Measurements from ENCODE around the gene KLHL33.

Gene KLHL33, protein sequence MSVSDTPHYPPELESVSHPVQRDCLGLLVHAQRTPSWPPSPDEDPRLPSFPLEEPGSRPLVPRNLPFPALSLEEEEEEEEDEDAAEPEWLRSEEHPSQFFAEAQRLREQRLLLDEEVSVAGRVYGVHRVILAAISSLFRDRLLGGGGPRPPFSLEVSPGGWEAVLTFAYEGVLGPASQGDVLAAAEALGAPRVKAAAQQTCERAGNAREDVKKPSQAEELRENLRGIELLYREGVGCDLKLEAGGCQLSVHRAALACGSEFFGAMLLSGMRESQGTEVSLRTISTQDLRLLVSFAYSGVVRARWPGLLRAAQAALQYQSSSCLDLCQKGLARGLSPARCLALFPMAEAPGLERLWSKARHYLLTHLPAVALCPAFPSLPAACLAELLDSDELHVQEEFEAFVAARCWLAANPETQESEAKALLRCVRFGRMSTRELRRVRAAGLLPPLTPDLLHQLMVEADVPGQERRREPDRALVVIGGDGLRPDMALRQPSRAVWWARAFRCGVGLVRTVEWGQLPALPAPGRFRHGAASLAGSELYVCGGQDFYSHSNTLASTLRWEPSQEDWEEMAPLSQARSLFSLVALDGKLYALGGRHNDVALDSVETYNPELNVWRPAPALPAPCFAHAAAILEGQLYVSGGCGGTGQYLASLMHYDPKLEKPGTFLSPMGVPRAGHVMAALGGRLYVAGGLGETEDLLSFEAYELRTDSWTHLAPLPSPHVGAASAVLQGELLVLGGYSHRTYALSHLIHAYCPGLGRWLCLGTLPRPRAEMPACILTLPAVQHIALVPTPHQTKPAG

DNA sequence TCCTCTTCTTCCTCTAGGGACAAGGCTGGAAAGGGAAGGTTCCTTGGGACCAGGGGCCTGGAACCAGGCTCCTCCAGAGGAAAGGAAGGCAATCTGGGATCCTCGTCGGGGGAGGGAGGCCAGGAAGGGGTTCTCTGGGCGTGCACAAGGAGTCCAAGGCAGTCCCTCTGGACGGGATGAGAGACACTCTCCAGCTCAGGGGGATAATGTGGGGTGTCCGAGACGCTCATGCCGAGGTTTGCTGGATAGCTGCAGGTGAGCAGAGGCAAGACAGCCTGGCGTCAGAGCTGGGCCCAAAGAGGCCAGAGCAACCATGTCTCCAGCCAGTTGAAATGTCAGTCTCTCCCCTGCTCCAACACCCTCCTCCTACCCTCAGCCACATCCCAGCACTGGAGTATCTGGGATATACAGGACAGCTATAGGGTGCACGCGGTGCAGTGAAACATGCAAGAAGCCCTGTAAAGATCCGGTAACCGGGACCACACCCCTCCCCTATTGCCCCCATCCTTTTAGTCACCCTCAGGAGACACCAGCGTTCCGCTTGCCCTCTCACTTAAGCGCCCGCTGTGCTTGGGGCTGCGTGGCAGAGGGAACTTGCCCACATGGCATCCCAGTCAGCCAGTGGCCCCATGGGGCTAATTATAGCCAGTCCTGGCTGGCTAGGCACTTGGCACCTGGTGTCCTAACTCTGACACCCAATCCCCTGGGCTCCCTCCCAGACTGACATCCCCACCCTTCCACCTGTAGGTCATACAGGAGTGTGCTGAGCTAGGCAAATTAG lies at the start of gene KLHL33:
Gene KLHL33 (minus strand): TSS at position 585 of the 781 bp plus-strand sequence. CDS start 355 bp downstream, at position 230.
- no peak for DNase-seq

DNA sequence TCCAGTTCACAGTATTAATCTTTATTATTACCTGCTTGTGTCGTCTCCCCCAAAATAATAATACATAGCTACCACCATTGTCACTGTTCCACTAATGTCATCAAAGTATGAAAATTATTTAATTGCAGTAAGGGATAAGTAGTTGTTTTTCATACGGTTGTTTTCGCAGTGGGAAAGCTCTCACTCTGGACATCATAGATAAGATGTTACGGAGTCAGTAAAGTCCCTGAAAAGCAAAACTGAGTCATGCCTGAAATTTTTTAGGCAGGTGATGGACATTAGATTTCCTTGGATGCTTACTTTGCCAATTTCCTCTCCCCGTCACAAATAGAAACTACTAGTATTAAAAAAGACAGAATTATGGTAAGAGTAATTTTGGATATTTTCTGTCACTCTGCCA lies 46.4 kb upstream of the KLHL33 start:
- no peak for DNase-seq

DNA sequence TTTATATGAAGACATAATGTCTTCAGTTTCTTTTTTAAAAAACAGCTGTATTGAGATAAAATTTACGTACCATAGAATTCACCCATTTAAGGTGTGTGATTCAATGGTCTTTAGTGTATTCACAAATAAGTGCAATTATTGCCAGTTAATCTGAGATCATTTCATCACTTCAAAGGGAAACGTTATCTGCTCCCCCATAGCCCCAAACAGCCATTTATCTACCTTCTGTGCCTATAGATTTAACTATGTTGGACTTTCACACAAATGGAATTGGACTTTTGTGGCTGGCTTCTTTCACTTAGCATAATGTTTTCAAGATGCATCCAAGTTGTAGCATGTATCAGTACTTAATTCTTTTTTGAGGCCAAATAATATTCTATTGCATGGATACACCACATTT lies 42.9 kb upstream of the KLHL33 start:
- no peak for DNase-seq

DNA sequence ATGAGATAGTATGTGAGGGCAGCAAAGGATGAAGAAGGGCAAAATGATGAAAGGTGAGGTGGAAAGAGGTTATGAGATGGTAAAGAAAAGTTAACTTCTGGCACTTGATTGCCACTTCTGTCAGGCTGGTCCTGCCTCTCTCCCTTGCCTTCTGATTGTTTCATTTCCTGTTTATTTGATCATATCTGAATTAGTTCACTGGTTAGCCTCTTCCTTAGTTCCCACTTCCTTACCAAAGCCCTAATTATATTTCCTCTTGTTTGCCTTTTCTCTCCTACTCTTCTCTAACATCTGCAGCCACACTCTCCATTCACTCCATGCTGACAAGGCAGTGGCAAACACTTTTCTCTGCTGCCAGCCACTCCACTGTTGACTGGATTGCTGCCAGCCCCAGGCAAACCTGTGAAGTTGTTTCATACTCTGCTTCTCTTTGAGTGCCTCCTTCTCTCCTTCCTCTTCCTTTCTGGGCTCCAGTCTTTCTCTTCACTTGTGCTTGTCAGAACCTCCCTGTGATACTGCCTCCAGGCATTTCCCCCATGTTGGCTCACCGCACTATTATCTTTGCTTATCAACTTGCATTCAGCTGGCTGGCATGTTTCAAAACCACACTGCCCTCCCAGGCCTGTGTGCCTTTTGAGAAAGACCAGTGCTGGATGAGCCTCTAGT lies 41.4 kb upstream of the KLHL33 start:
- peak; percentile 97 for DNase-seq

DNA sequence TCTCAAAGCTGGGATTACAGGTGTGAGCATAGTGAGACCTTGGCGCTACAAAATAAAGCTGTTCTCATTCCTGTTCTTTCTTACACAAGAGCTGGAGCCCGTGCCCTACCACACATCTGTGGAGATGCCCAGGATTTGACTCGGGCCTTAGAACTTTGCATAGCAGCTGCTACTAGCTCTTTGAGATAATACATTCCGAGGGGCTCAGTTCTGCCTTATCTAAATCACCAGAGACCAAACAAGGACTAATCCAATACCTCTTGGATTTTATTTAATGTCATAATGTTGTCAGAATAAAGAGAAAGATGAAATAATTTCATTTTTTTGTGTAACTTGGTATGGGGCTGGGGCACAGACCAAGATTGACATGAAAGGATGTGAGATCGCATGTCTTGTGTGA lies 40.8 kb upstream of the KLHL33 start:
- no peak for DNase-seq

DNA sequence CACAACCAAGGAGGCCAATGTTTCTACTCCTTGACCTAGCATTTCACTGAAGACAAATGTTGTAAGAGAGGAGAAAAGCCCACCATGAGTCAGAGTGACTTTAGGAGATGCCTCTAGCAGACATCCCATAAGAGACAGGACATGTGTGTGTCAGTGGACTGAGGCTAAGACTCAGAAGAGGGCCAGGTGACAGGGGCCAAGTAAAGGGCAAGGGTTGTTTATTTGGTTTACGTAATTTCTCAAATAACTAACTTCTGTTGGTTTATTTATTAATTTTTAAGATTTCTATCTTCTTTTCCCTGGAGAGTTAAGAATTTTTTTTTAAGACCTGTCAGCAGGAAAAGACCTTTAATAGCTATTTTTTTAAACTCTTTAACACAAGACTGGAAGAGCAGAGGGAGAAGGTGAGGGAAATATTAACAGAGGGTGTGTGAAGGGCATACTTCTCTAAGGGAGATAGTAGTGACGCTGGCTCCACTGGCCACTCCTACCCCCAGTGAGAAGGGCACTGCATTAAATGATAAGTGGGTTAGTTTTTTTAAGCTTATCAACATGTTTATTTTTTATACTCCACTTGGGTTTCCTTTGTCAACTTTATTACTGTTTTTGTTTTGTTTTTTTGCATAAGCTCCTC lies 36.7 kb upstream of the KLHL33 start:
- DNase-seq, result no peak

DNA sequence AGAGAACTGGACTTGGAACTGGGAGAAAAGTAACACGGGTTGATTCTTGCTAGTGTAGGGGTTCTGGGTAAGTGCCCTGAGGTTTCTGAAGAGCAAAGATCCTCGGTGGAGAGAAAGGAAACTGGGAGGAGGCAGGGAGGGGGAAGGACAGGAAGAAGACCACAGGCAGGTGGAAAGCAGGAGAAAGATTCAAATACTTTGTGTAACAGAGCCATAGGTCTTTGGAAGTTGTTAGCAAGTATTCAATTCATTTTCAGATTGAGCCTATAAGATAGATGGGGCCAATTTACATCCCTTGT lies 34.6 kb upstream of the KLHL33 start:
- DNase-seq, result no peak

DNA sequence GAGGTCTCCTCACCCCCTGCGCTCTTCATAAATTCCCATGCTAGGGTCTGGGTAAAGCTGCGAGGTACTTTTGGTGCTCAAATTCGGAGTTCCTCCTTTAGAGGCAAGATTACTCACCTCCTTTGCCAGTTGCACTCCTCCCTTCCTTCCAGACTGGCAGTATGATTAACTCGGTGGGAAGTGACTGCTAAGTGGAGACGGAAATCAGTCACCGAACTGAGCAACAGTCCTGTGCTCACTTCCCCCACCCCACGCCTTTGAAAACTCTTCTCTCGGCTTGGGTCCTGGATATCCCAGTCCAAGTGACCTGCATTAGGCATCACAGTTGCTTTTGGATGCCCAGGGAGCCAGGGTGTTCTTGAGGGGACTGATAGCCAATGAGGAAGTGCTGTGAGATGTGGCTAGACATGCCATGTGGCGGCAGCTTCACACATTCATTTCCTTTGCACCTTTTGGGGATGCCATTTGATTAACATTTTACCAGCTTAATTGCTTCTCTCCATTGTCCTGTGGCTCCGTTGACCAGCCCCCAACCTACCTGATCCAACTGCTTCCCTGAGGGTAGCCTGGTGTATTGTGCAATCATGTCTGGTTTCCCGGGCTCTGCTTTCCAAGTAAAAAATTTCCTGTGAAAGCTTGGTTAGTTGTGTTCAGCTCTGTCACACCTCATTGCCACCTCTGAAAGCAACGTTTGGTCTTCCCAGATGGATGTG lies 34.1 kb upstream of the KLHL33 start:
- peak; percentile 77 for DNase-seq

DNA sequence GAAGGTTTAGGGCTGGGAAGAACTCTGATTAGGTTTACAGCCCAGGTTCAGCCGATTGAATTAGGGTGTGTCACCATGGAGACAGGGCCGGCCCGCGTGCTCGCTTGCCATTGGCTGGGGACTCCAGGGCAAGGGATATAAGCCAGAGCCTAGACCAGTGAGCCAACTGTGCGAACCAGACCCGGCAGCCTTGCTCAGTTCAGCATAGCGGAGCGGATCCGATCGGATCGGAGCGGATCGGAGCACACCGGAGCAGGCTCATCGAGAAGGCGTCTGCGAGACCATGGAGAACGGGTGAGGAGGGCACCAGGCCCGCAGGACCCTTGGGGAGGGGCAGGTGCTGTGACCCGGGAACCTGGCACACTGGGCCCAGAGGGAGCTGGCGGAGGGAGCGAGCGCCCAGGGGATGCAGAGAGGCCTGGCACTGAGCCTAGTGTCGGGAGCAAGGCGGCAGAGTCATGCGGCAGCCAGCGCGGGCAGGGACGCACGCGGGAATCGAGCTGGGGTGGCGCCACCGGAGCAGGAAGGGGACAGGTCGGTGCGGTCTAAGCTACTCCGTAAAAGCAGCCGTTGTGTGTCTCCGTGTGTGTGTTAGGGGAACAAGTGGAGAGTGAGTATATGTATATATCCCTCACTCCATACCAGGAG lies 33.4 kb upstream of the KLHL33 start, which contains the start of gene PNP:
Gene PNP (plus strand): TSS at position 165 of the 648 bp plus-strand sequence. CDS start 119 bp downstream, at position 284.
- DNase-seq, result peak; percentile 70

DNA sequence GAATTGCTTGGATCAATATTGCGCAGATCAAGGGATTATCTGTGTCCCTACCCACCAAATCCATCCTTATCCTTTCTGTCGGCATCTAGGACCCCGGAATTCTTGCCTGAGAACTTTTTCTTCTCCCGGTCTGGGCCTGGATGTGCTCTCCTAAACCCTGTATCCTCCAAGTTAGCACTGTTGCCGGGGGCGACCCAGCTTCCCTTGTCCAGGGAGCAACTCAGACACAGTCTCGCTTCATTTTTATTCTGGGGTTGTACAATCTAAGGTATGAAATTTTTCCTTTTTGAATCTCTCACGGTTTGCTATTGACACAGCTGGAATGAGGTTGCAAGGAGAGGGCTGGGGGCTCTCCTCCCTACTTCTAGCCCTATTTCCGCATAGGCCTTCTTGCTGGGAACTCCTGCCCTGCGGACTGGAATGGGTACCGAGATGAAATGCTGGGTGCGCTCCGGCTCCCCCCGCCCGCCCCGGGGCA lies 32.8 kb upstream of the KLHL33 start:
- DNase-seq, result no peak

DNA sequence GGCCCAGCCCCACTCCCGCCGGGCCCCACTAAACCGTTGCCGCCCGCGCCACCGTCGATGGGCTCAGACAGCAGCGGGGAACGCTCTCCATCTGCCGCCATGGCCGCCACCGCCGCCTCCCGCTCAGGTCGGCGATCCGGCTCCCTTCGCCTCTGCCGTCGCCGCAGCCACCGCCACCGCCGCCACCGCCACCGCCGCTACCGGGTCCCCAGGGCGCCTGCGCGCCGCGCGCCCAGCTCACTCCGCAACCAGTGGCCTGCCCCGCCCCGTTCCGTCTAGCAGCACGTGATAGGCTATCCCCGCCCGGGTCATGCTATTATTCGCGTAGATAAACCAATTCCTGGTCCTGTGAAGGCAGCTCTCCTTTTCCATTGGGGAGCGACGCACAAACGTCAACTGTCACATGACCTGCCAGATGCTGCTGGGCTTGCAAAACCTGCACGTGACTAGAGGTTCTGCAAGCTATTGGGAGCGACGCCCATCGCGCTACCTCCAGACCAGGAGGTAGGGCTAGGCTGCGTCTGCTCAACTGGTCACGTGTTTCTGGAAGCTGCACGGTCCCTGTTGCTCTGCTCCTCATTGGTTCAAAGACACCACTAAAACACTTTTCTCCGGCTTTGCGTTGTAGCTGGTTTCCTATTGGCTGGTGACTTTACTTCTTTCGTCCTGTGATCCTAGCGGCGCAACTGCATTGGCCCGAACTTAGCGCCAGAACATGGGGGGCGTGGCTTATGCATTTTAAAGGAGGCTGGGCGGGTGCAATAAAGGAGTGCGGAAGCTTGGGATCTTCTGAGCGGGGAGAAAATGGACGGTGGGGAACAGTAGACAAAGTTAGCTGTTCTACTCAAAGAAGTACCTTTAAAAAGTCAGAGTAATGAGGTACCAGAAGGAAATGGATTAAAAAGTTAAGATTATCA lies 25.5 kb upstream of the KLHL33 start, which contains the start of gene PIP4P1:
Gene PIP4P1 (minus strand): TSS at position 210 of the 917 bp plus-strand sequence. CDS start 109 bp downstream, at position 101.
- peak; percentile 100 for DNase-seq

DNA sequence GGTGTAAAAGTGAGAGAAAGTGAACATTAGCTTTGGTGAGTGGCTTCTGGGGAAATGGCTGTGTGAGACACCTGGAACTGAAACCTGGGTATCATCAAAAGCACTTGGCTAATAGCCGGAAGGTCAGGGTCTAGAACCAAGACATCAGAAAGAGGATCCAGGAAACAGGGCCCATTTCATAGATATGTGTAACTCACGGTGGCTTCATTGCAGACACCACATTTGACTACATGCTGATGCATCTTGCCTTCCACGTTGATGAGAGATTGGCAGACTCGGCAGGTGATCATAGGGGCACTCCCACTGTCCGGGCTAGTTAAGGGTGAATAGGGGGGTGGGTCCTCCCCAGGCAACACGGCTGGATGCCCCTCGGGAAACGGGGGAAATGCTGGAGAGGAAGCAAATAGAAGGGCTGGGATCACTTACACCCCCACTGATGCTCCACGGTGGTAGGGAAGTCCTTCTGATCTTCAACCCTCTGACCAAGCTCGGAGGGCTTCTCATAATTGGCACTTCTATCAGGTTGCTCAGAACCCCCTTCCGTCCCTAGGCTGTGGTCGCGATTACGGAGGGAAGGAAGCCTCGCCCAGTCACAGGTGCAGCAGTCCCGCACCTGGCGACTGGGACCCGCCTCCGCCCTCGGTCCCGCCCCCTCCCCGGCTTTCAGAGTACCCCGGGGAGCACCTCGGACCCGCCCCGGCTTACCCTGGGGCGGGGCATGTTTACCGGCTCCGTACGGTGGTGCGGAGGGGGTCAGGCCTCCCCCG lies 24.7 kb upstream of the KLHL33 start:
- no peak for DNase-seq

DNA sequence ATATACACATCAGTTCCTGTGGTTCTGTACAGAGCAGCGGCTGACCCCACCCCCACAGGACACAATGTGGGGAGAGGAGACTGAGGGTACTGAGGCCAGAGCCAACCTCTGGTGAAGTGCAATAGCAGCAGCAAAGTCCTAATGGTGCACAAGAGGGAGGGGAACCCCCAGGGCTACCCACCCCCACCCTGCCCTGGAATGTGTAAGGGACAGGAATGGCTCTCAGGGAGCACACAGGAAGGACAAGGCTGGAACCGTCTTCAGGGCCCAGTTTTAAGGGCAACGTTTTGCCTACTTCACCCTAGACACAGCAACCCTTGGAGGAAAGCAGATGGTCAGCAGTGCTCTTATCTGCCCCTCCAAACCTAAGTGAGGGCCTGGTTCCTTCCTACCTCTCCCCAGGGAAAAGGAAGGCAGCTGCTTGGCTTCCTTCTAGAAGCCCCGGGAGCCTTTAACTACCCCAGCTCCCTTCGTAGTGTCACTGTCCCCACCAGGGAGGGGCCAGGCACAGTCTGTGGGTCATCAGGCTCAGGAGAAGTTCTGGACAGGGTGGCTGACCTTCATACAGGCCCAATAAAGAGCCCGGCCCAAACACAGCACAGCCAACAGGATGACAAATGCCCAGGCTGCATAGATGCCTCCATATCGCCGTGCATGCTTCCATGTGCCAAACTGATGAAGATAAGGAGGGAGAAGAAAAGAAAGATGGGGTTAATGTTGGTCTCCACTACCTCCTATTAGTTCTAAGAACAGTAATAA lies 22.2 kb upstream of the KLHL33 start:
- no peak for DNase-seq

DNA sequence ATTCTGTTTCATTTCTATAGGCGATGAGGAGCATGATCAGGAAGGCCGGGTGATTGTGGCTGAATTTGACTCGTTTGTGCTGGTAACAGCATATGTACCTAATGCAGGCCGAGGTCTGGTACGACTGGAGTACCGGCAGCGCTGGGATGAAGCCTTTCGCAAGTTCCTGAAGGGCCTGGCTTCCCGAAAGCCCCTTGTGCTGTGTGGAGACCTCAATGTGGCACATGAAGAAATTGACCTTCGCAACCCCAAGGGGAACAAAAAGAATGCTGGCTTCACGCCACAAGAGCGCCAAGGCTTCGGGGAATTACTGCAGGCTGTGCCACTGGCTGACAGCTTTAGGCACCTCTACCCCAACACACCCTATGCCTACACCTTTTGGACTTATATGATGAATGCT lies 21.0 kb upstream of the KLHL33 start:
- DNase-seq, result no peak

DNA sequence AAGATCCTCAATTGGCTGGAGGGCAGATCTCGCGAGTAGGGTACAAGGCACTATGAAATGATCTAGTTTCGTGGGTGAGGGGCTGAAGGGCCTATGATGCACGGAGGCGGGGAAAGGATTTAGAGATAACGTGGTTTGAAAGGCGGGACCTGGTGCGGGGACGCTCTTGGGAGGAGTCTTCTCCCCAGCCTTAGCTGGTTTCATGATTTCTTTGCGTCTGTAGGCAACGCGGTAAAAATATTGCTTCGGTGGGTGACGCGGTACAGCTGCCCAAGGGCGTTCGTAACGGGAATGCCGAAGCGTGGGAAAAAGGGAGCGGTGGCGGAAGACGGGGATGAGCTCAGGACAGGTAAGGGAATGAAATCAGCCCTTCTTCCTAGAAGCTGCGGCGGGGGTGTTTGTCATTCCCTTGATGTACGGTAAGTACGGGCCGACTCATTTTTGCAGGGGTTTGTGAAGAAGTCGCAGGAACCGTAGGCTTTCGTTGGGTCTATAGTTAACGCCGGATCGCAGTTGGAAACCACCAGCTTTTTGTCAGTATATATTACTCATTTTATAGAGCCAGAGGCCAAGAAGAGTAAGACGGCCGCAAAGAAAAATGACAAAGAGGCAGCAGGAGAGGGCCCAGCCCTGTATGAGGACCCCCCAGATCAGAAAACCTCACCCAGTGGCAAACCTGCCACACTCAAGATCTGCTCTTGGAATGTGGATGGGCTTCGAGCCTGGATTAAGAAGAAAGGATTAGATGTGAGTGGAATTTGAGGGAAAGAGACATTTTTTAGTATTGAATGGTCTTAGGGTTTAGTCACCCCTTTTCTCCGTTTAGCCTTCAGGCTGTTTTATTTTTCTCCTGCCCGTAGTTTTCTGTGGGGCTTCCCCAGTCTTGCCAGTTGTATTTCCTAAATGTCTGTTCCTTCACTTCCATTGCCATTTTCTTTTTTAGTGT lies 19.7 kb upstream of the KLHL33 start:
- peak; percentile 81 for DNase-seq

DNA sequence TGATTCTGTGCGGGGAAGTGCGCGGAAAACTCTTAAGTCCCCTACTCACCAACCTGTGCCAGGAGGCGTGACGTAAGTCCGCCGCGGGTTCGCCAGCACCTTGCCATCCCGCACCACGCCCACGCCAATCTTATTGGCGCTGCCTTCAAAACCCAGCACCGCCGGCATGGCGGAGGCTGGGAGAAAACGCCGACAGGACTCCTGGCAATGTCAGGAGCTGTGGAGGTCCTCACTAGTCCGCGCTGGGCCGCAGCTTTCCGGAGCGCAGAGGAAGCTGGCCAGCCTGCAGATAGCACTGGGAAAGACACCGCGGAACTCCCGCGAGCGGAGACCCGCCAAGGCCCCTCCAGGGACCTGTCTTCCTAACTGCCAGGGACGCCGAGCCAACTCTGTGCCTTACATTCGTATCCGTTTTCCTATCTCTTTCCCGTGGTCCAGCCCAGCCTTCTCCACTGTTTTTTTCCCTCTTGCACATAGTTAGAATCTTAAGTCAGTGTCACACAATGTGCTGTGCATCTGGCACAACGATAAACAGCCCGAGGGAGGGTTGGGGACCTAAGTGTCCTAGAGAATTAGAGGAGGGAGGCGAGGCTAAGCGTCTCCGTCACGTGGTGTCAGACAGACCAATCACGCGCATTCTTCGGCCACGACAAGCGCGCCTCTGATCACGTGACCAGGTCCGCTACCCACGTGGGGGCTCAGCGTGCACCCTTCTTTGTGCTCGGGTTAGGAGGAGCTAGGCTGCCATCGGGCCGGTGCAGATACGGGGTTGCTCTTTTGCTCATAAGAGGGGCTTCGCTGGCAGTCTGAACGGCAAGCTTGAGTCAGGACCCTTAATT lies 18.8 kb upstream of the KLHL33 start, which contains the start of the genes APEX1 and OSGEP:
Gene APEX1 (plus strand): TSS at position 711 of the 839 bp plus-strand sequence. CDS start 420 bp downstream, outside the sequence.
Gene OSGEP (minus strand): TSS at position 297 of the 839 bp plus-strand sequence. CDS start 129 bp downstream, at position 168.
- DNase-seq, result peak; percentile 96

Data from NCI-H226 (cell line).